GM21825 (cell line): ENCODE results near the gene MAPRE3.
A peak's percentile ranks its signal among the peaks of the same experiment; 100 is the strongest.
"Not testable (repeated sequence)": the region's sequence is repeated elsewhere in the genome, so short reads cannot be mapped to it uniquely, and the experiment has no call there.

Source experiments
- ATAC-seq: cut with Tn5 transposase; IDR thresholded peaks from one replicate; pipeline ENCODE4 v1.9.1; 2021; ENCODE audit warnings: mild to moderate bottlenecking, moderate library complexity; ENCODE audit not compliant: unreplicated experiment

The MAPRE3 gene

DNA sequence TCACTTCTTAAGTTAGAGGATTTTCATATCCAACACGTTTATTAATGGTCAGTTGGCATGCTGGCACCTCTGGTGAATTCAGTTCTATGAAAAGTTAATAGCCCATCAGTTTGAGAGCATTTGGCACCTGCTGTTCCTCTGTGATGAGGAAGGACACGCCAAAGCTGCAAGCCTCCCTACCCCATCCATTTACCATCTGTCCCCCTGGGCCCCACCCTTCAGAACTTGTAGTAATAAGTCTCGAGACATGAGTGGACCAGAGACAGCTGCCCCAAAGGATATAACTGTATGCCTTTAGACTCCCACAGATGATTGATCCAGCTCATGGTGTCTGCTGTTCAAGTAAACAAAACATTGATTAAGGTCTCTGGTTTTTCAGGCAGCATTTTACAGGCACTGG is 94.7 kb downstream of the MAPRE3 start:
- ATAC-seq: no peak

DNA sequence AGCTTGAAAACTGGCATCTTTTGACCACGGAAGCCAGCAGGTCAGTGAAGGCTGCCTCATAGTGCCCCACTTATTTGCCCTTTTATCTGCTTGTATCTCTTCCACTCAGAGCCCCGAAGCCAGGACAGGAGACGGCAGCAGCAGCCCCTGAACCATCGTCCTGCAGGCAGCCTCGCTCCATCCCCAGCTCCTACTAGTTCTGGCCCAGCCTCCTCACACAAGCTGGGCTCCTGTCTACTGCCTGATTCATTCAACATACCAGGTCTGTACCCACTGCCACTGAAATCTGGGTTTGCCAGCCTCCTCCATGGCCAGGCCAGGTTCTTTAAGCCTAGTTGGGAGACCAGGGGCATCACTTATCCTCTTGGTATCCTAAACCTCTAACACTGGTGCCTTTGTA is 96.9 kb downstream of the MAPRE3 start:
- no peak for ATAC-seq

DNA sequence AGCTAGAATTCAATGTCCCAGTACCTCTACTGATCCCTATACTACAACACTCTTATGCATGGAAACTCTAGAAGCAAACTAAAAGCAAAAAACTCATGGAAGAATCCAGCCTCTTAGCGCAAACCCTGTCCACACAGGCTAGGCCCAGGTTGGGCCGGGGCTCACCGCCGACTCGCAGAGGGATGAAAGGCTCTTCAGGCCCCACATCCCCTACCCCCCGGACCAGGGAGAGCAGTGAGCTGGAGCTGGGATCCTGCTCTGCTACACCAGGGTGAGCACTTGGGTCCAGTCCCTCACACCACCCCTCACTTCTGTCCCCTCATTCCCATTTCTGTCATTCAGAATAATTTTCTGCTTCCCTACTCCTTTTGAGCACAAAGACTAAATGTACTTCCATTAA is 99.0 kb downstream of the MAPRE3 start:
- ATAC-seq: no peak

DNA sequence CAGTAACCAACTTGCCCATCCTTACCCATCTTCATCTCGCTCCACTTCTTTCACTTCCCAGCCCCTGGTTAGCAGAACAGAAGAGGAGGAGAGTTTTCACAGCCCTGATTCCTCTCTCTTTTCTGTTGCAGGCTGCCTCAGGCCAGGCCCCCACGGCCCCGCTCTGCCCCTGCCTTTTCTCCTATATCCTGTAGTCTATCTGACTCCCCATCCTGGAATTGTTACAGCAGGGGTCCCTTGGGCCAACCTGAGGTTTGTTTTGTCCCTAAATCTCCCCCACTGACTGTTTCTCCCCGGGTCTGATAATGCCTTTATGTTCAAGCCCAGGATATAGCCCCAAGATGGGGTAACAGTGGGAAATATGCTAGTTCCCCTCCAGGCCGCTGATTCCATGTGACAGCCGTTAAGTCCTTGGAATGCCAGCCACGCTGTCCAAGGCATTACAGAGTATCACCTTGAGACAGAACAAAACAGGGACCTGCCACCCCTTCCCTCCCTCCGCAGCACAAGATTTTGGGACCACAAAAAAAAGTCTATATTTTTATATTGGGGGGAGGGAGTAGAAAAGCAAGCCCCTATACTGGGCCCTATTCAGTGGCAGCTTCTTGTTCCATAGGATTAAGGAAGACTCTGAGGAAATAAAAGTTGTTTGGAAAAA is 99.7 kb downstream of the MAPRE3 start:
- ATAC-seq: no peak

DNA sequence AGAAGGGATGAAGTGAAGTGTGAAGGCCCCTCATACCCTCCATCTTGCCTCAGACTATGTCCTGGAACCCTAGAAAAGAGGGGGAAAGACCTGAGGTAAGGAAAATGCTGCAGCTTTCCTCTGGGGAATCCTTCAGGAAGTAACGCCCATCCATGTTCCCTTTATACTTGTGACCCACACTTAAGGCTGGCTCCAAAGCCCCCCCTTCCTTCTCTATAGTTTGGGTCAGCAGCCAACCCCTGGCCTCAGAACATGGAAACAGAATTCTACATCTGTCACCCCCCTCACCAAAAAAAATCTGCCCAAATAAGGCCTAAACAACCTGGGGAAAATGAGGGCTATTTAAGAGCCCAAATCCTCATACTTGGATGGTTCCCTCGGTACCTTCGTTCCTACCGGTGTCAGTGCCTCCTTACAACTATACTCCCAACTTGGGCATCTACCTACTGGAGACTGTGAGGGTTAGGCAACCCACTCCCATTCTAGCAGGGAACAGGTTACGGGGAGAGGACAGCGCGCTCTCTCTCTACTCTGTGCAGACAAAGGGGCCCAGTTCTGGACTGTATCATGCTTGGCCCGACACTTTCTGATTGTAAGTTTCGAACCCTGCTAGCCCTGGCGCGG is 100.3 kb downstream of the MAPRE3 start:
- ATAC-seq: no peak

DNA sequence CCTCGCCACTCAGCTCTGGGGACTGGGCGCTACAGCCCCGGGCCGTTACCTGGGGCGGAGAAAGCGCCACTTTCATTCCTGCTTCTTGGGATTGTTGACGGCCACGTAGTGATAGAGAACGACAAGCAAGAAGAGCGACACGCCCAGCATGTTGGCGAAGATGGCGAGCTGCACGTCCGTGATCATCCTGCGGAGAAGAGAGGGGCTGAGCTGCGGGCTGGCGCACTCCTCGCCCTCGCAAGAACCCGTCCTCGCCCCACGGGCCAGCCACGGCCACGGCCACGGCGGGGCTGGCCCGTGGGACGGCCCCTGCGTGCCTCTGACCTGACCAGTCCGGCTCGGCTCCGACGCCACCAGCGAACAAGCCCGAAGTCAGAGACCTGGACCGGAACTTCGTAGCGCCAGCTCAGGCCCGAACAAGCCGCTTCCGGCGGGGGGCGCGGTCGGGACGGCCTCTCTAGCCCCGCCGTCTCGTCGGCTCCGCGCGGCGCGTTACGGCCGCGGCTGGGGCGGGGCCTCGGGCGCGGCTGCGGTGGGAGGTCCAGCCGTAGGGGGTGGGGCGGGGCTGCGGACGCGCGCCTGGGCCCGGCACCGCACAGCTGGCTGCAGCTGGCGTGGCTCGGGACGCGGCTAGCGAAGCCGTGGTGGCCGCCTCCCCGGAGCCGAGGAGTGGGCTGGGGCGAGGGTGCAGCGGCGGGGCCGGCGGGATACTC is 101.0 kb downstream of the MAPRE3 start, which contains the start of gene OST4:
Gene OST4 (minus strand): TSS at position 378 of the 713 bp plus-strand sequence.
- ATAC-seq: peak; percentile 86

DNA sequence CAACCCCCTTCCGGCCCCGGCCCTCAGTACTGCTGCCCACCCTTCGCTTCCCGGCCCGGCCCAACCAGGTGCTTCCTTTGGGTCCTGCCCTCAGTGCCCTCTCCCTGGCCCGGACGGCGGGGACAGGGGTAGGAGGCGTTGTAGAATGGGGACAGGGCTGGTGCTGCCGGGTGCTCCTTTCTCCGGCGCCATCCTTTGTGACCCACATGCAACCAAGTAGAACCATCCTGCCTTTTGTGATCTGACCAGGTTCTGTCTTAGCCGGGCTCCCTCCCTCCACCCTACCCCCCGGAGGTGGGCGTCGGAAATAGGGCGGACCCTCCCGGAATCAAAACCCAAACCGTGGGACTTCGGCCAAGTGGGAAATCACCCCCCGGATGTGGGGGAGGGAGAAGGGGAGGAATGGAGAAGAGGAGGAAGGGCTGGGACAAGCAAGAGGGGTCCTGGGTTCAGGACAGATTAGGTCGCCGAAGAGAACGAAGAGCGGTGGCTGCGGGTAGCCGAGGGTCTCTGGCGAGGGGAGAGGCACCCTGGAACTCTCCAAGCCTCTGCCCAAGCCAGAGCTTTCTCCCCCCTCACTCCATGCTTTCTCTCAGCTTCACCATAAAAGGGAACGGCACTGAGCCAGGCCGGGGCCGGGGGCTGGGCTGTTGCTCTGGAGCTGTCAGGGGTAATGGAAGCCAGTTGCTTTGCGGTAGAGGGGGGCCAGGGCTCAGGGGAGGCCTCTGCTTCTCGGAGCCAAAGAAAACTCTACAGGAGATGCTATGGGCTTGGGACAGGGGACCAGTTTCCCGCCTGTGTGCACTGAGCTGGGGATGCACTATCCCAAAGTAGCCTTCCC is 101.8 kb downstream of the MAPRE3 start:
- peak; percentile 15 for ATAC-seq

DNA sequence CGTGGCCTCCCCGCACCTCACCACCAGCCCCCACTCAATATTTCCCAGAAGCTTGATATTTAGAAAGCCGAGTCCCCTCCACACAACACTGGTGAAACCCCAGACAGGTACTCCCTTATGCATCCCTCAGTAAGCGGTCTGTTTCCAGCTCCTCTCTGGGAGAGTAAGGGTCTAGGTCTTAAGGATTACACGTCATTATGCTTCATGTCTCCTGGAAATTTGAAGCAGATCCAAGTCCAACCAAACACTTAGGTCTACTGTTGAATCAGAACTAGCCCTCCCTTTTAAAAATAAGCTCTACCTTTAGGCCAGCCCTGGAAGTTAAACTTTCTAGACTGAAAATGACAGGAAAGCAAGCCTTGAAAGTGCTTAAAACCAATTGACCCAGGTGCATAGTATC is 102.5 kb downstream of the MAPRE3 start:
- ATAC-seq: no peak

DNA sequence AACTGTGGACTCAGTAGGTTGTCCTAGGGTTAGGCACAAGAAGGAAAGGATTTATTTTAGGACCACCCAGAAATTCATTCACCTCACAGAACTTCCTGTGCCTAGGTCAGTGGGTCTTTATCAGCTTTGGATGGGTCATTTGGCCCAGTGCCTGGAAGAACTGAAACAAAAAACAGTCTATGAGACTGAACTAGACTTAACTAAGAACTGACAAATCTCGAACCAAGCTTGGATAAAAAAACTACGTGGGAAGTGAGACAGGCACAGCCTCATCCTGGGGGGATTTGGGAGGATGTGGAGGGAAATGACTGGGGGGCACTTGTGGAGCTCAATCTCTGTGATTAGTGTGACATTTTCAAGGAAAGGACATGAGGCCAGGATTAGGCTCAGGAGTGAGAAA is 103.3 kb downstream of the MAPRE3 start:
- no peak for ATAC-seq

DNA sequence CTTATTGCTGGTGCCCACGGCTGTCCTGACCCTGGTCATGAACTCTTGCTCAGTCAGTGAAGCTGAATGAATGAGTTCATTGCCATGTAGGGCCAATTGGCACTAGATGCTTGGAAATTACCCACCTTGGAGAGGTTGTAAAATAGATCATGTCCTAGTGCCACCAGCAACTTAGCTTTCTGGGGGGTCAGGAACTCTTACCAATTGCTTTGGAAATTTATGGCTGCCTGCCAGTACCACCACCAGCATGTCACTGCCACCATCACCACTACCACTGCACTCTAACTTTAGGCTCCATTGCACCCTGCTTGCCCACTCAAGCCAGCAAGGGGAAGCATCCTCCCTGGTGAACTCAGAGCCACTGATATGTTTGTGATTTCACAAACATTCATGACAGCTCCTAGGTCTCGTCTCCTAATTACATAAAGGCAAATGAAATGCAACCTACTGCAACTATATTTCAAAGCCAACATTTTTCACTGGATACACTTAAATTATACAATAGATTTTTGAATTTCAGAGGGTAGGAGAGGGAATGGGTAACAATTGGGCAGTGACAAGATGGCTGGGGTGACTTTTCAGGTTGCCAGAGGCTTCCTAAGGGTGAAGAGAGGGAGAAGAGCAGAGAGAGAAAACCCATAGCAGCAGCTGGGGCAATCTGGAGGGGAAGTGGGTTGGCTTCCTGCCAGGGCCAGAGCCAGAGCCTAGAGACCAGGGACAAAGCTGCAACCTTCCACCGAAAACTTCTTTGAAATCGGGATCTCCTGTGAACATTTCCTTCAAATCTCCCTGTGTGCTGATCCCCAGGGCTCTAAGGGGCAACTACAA is 104.5 kb downstream of the MAPRE3 start:
- no peak for ATAC-seq

DNA sequence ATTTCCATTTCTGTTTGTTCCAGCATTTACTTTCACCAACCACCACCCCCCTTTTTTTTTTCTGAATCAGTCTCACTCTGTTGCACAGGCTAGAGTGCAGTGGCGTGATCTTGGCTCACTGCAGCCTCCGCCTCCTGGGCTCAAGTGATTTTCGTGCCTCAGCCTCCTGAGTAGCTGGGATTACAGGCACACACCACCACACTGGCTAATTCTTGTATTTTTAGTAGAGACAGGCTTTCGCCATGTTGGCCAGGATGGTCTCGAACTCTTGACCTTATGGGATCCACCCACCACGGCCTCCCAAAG is 105.1 kb downstream of the MAPRE3 start:
- not testable (repeated sequence) for ATAC-seq

DNA sequence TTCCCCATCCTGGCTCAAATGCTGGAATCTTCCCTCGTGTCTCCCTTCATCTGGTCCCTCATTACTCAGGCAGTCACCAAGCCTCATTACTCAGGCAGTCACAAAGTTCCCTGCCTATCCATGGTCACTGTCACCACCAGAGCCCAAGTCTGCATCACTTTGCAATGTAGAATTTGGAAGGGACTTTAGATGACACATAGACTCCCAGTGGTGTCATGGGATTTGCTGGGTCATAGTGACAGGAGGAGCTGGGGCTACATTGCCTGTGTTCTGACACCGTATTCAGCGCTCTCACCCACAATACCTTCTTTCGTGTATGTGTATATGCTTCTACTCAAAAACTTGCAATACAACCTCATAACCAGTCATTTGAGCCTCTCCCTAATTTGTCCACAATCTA is 105.9 kb downstream of the MAPRE3 start:
- no peak for ATAC-seq
